PC-9 (cell line): ENCODE measurements around the gene FNDC3B.

Source experiments
- EZH2 ChIP-seq: fragments of 200-600 bp; sonication (generic); IDR thresholded peaks from 2 replicates; pipeline ENCODE4 v1.8.0; 2017; ENCODE audit warnings: antibody characterized with exemption, low read depth
- TF ChIP-seq, protein P1 (sequence below): fragments of 200-600 bp; sonication (generic); conservative IDR thresholded peaks from 2 replicates; pipeline ENCODE4 v1.6.1; 2017; ENCODE audit warnings: mixed run types, antibody characterized with exemption, mild to moderate bottlenecking, moderate library complexity

DNA sequence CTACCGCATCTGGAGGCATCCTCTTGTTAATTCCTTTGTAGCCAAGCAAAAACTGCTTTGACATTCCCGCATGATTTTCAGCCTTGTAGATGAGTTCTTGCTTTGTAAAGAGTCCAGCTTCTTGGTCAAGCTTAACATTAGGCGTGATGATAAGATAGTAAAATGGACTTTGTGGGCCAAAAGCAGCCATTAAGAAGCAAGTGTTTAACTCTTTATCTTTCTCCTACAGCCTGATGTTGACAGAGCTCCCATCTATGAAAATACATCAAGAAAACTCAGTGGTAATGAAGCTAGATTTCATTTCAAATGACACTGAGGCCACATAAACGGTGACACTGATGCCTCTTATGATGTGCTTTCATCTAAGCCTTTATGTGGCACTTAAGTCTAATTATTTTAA lies 33.2 kb downstream of the FNDC3B start:
- TF ChIP-seq, protein P1, sequence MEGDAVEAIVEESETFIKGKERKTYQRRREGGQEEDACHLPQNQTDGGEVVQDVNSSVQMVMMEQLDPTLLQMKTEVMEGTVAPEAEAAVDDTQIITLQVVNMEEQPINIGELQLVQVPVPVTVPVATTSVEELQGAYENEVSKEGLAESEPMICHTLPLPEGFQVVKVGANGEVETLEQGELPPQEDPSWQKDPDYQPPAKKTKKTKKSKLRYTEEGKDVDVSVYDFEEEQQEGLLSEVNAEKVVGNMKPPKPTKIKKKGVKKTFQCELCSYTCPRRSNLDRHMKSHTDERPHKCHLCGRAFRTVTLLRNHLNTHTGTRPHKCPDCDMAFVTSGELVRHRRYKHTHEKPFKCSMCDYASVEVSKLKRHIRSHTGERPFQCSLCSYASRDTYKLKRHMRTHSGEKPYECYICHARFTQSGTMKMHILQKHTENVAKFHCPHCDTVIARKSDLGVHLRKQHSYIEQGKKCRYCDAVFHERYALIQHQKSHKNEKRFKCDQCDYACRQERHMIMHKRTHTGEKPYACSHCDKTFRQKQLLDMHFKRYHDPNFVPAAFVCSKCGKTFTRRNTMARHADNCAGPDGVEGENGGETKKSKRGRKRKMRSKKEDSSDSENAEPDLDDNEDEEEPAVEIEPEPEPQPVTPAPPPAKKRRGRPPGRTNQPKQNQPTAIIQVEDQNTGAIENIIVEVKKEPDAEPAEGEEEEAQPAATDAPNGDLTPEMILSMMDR, result no peak
- no peak for TF ChIP-seq EZH2
